GM12878 (cell line): ENCODE data around the gene LRRC75A. TPM values are rescaled to one million over a fixed set of nuclear protein-coding genes. Genes with fewer than 3 reads are reported as not detected.
A peak's percentile ranks its signal among the peaks of the same experiment; 100 is the strongest.

Experiments
- ATAC-seq: fragments of 200-7000 bp; cut with Tn5 transposase; 3 replicates; pipeline ENCODE4 v1.9.1; 2020; ENCODE audit warnings: mild to moderate bottlenecking, moderate library complexity
- BruUV-seq: library from RNA; stranded (reverse); fragments of 400-500 nt; replicated peaks from 2 replicates; lab custom pipeline; 2021; lab: Mats Ljungman, UMichigan
- CTCF ChIA-PET: fragments of 300-600 bp; sonication (Branson Sonifier 250); formaldehyde crosslinking; extraction: SDS; loops from one replicate; lab custom pipeline; 2021; ENCODE audit warnings: inconsistent platforms; lab: Yijun Ruan, JAX
- POLR2A ChIA-PET: fragments of 350-600 bp; formaldehyde crosslinking; extraction: SDS; loops from one replicate; lab custom pipeline; 2021; ENCODE audit warnings: inconsistent platforms; lab: Charles Lee
- RAD21 ChIA-PET: fragments of 300-600 bp; sonication (Branson Sonifier 250); formaldehyde crosslinking; loops from one replicate; lab custom pipeline; 2023; ENCODE audit warnings: antibody characterized with exemption; ENCODE audit not compliant: unreplicated experiment; lab: Charles Lee
- SMC1A ChIA-PET: fragments of 300-600 bp; sonication (Branson Sonifier 250); formaldehyde crosslinking; loops from one replicate; lab custom pipeline; 2023; ENCODE audit not compliant: unreplicated experiment, uncharacterized antibody; lab: Charles Lee
- DNase-seq: peaks from one replicate; pipeline ENCODE4 v3.0.0-alpha.2; 2011; ENCODE audit warnings: low read depth, low spot score
- FAIRE-seq: peaks from 3 replicates; lab custom pipeline; 2011; peaks lifted over from hg19 to GRCh38; lab: Jason Lieb, UNC
- H2AFZ ChIP-seq: 2 replicates; pipeline ENCODE4 v1.6.0; 2011; ENCODE audit warnings: low read depth, low read length, control low read depth; ENCODE audit not compliant: control insufficient read depth
- H3K27ac ChIP-seq: 2 replicates; pipeline ENCODE4 v1.5.1; 2011; ENCODE audit warnings: control low read depth; ENCODE audit not compliant: control insufficient read depth, insufficient read depth
- H3K27me3 ChIP-seq, 2 experiments: replicated peaks in 1 of 2; 2 replicates each; pipeline versions ENCODE4 v1.6.0 to v1.6.1; 2011; ENCODE audit warnings: low read length in 1 of 2; ENCODE audit not compliant: control insufficient read depth in 2 of 2, insufficient read depth in 2 of 2
- H3K36me3 ChIP-seq, 2 experiments: 2 replicates each; pipeline ENCODE4 v1.5.1; 2011; ENCODE audit warnings: low read length in 1 of 2; ENCODE audit not compliant: control insufficient read depth in 2 of 2, insufficient read depth in 2 of 2
- H3K4me1 ChIP-seq: 2 replicates; pipeline ENCODE4 v1.6.1; 2011; ENCODE audit warnings: mild to moderate bottlenecking, low read length, moderate library complexity, mixed read lengths; ENCODE audit not compliant: control insufficient read depth, insufficient read depth
- H3K4me2 ChIP-seq: 2 replicates; pipeline ENCODE4 v1.6.0; 2011; ENCODE audit warnings: control low read depth; ENCODE audit not compliant: control insufficient read depth, insufficient read depth
- H3K4me3 ChIP-seq: fragments of 200-600 bp; sonication (generic); 2 replicates; pipeline ENCODE4 v1.5.1; 2016
- H3K79me2 ChIP-seq: 2 replicates; pipeline ENCODE4 v1.6.0; 2011; ENCODE audit warnings: low read length; ENCODE audit not compliant: control insufficient read depth, insufficient read depth
- H3K9ac ChIP-seq: 2 replicates; pipeline ENCODE4 v1.8.0; 2011; ENCODE audit warnings: low read length, control low read depth, mixed read lengths; ENCODE audit not compliant: control insufficient read depth, insufficient read depth
- H3K9me3 ChIP-seq: replicated peaks from 3 replicates; pipeline ENCODE4 v1.5.1; 2011; ENCODE audit warnings: mild to moderate bottlenecking, low read length; ENCODE audit not compliant: control insufficient read depth, insufficient read depth
- H4K20me1 ChIP-seq: 2 replicates; pipeline ENCODE4 v1.6.0; 2011; ENCODE audit not compliant: control insufficient read depth, insufficient read depth
- ASH2L ChIP-seq: fragments of 300-600, 200-600 bp; sonication (generic); IDR thresholded peaks from 2 replicates; pipeline ENCODE4 v1.6.1; 2017; ENCODE audit warnings: low read depth, mild to moderate bottlenecking, borderline replicate concordance
- ATF7 ChIP-seq: fragments of 450-650 bp; IDR thresholded peaks from 2 replicates; pipeline ENCODE4 v1.6.1; 2016; ENCODE audit warnings: low read depth, mild to moderate bottlenecking
- BCL11A ChIP-seq: IDR thresholded peaks from 2 replicates; pipeline ENCODE4 v1.6.1; 2011; ENCODE audit warnings: low read depth, low read length
- FOXK2 ChIP-seq: fragments of 450-650 bp; IDR thresholded peaks from 2 replicates; pipeline ENCODE4 v1.6.1; 2017; ENCODE audit warnings: mild to moderate bottlenecking, moderate library complexity
- FOXM1 ChIP-seq: IDR thresholded peaks from 2 replicates; pipeline ENCODE4 v1.6.1; 2012; ENCODE audit warnings: low read depth, mild to moderate bottlenecking, inconsistent platforms, low read length, moderate library complexity
- HDAC6 ChIP-seq: fragments of 200-600 bp; sonication (generic); IDR thresholded peaks from one replicate; pipeline ENCODE4 v1.8.0; 2017; ENCODE audit warnings: antibody characterized with exemption; ENCODE audit not compliant: unreplicated experiment
- KDM1A ChIP-seq: fragments of 200-600 bp; sonication (generic); IDR thresholded peaks from 2 replicates; pipeline ENCODE4 v1.6.1; 2016; ENCODE audit warnings: borderline replicate concordance
- MXI1 ChIP-seq: fragments of 150-350 bp; IDR thresholded peaks from 2 replicates; pipeline ENCODE4 v1.6.1; 2011; ENCODE audit warnings: low read depth, mild to moderate bottlenecking, inconsistent platforms, low read length, improper control_type of control experiment
- PAX5 ChIP-seq: IDR thresholded peaks from 2 replicates; pipeline ENCODE4 v1.6.1; 2011; ENCODE audit warnings: low read depth, low read length, borderline replicate concordance
- POLR2A ChIP-seq: IDR thresholded peaks from 2 replicates; pipeline ENCODE4 v1.6.1; 2011; ENCODE audit warnings: low read depth, mild to moderate bottlenecking, low read length
- POU2F2 ChIP-seq: IDR thresholded peaks from 3 replicates; pipeline ENCODE4 v1.6.1; 2011; ENCODE audit warnings: low read depth, mild to moderate bottlenecking, low read length, borderline replicate concordance
- SIX5 ChIP-seq: IDR thresholded peaks from 2 replicates; pipeline ENCODE4 v1.6.1; 2011; ENCODE audit warnings: mild to moderate bottlenecking, low read depth, low read length, moderate library complexity; ENCODE audit not compliant: severe bottlenecking
- SPI1 ChIP-seq: IDR thresholded peaks from 2 replicates; pipeline ENCODE4 v1.6.1; 2011; ENCODE audit warnings: low read depth, mild to moderate bottlenecking, low read length, moderate library complexity, borderline replicate concordance; ENCODE audit not compliant: insufficient read depth
- SREBF1 ChIP-seq: IDR thresholded peaks from 2 replicates; pipeline ENCODE4 v1.6.1; 2012; ENCODE audit warnings: mild to moderate bottlenecking, low read length
- TBL1XR1 ChIP-seq: IDR thresholded peaks from 2 replicates; pipeline ENCODE4 v1.6.1; 2012; ENCODE audit warnings: low read depth, low read length, improper control_type of control experiment
- ZBTB11 ChIP-seq: fragments of 450-650 bp; formaldehyde crosslinking; IDR thresholded peaks from 2 replicates; pipeline ENCODE4 v1.5.0; 2022; ENCODE audit warnings: mild to moderate bottlenecking, missing genetic modification characterization
- ZNF687 ChIP-seq: fragments of 450-650 bp; IDR thresholded peaks from 2 replicates; pipeline ENCODE4 v1.6.1; 2017; ENCODE audit warnings: mild to moderate bottlenecking, moderate library complexity
- ZSCAN29 ChIP-seq: fragments of 450-650 bp; IDR thresholded peaks from 2 replicates; pipeline ENCODE4 v1.6.1; 2017; ENCODE audit warnings: mild to moderate bottlenecking, moderate library complexity
- WGBS: methylation state at CpG from one replicate; pipeline ENCODE4 v1.1.6; 2016; ENCODE audit warnings: low lambda C conversion rate; ENCODE audit not compliant: insufficient replicate concordance, insufficient coverage; ENCODE audit errors: missing lambda C conversion rate; 5-methylcytosine and 5-hydroxymethylcytosine counted together
- in situ Hi-C: fragments of 300-500 bp; cut with MboI; formaldehyde crosslinking; loops from 9 replicates; pipeline ENCODE4 v1.14.3; 2018; ENCODE audit warnings: mixed read lengths
- intact Hi-C: fragments of 100-400 bp; cut with micrococcal nuclease; formaldehyde crosslinking; loops from one replicate; pipeline ENCODE4 v1.14.2; 2022; ENCODE audit not compliant: unreplicated experiment
- polyA plus RNA-seq, 11 experiments: library from polyadenylated mRNA; depleted of rRNA in 4 of 11; unstranded in 6 of 11; stranded (reverse) in 5 of 11; fragments of >200 nt; fragmentation: Nextera tagmentation in 4 of 11; fragmentation: Illumina TruSeq in 1 of 11; extraction: Ambion mirVana in 4 of 11; extraction: Trizol in 1 of 11; gene quantifications; 1 replicate in 1 of 11; 2 replicates in 10 of 11; pipeline versions ENCODE4 v1.2.1 to v1.2.3, GENCODE V29; 2011 to 2016; ENCODE audit warnings: inconsistent platforms in 2 of 11, missing spikeins in 2 of 11, low read depth in 1 of 11
- total RNA-seq, 4 experiments: library from RNA; depleted of rRNA in 3 of 4; stranded (reverse); fragments of >200 nt in 3 of 4; fragmentation: Illumina TruSeq in 1 of 4; extraction: Trizol in 1 of 4; gene quantifications; 2 replicates each; pipeline versions ENCODE4 v1.2.1 to v1.2.3, GENCODE V29; 2013 to 2021

The LRRC75A gene
- total and polyA plus RNA-seq, 10 of the 15 experiments (the other 5 are each of a cell fraction or from before 2014, with no cell fraction given): 0.01 to 1.3 (median 0.09) TPM; not detected in 2

GRCh38 chr17:16444258-16444886 is 47.6 kb downstream of the LRRC75A start:
- CTCF ChIA-PET: interaction anchor here (2.1 to 4.4 kb wide), 3 partner anchors 9 to 81 kb away, joined by 12 to 22 read pairs (median 16); no protein-coding TSS in a partner anchor
- no peak for FAIRE-seq
- in situ Hi-C loops: no loop called here
- Histone ChIP-seq H3K9me3 (no peaks in the 10 kb centered on the region; the same call in 2 of the 3 replicates), H3K4me1 (peaks cover 11% of the 10 kb centered on the region), H3K27ac (no peak overlapping the region), H2AFZ (no peak overlapping the region), H3K4me3 (no peak overlapping the region), H3K27me3 (no peaks in the 10 kb centered on the region), H3K36me3 (peaks cover 26 to 49% of the 10 kb centered on the region in 2 experiments), H3K9ac (no peak overlapping the region), H3K4me2 (no peak overlapping the region), H3K79me2 (peaks cover 48% of the 10 kb centered on the region), H4K20me1 (peaks cover 6% of the 10 kb centered on the region)
- RAD21 ChIA-PET: interaction anchor here (0.7 to 1.8 kb wide), 2 partner anchors 8 to 17 kb away, joined by 3 to 5 read pairs; no protein-coding TSS in a partner anchor
- DNase-seq: no peak
- ATAC-seq: peak; percentile 6
- POLR2A ChIA-PET: no interaction called here
- BruUV-seq: no TSS peak
- SMC1A ChIA-PET: interaction anchor here (1.3 kb wide), 1 partner anchor 77 kb away, joined by 3 read pairs; no protein-coding TSS in a partner anchor
- intact Hi-C loops: no loop called here
- 76% methylated on average over 6 of the region's 6 CpGs for WGBS
- TF ChIP-seq KDM1A (no peak), ZBTB11 (CRISPR knock-in tag) (no peak), HDAC6 (no peak), POLR2A (peak; percentile 12; the same call in 1 of the 2 replicates), ATF7 (no peak), SIX5 (no peak), FOXK2 (no peak), FOXM1 (0 out of 2 replicates have a peak, but pooled peaks have one; percentile 43), SREBF1 (no peak), ASH2L (no peak), BCL11A (no peak), TBL1XR1 (no peak), PAX5 (no peak), ZSCAN29 (no peak), SPI1 (no peak), POU2F2 (no peak; the same call in 2 of the 3 replicates), MXI1 (no peak), ZNF687 (no peak)
